Heart right ventricle (tissue), 16 donors: ENCODE measurements around the gene ANXA6. TPM values are rescaled to one million over a fixed set of nuclear protein-coding genes. Genes with fewer than 3 reads are reported as not detected.

ENCODE experiments used
- ATAC-seq, 8 donors: fragments of 200-7000 bp; cut with Tn5 transposase; one replicate each; pipeline ENCODE4 v1.9.1; 2020; ENCODE audit warnings: mild to moderate bottlenecking in 8 of 8, moderate library complexity in 8 of 8, moderate number of reproducible peaks in 1 of 8
- DNase-seq, 2 donors: peaks; one replicate each; pipeline ENCODE4 v3.0.0-alpha.2; 2020
- H3K27ac ChIP-seq, 10 donors: fragments of 200-600 bp; sonication (generic) in 2 of 10; one replicate each; pipeline versions ENCODE4 v1.5.0 to v1.8.0; 2020 to 2022; ENCODE audit warnings: mild to moderate bottlenecking in 3 of 10
- H3K27me3 ChIP-seq, 7 donors: fragments of 200-600 bp; one replicate each; pipeline ENCODE4 v1.8.0; 2021 to 2022; ENCODE audit warnings: mild to moderate bottlenecking in 2 of 7
- H3K36me3 ChIP-seq, 9 donors: fragments of 200-600 bp; sonication (generic) in 1 of 9; one replicate each; pipeline versions ENCODE4 v1.5.0 to v1.8.0; 2020 to 2022; ENCODE audit warnings: mild to moderate bottlenecking in 2 of 9
- H3K4me1 ChIP-seq, 9 donors: fragments of 200-600 bp; sonication (generic) in 1 of 9; one replicate each; pipeline versions ENCODE4 v1.5.0 to v1.8.0; 2020 to 2022; ENCODE audit warnings: mild to moderate bottlenecking in 4 of 9
- H3K4me3 ChIP-seq, 10 donors: fragments of 200-600 bp; sonication (generic) in 2 of 10; one replicate each; pipeline versions ENCODE4 v1.5.0 to v1.8.0; 2020 to 2022; ENCODE audit warnings: mild to moderate bottlenecking in 7 of 10, moderate library complexity in 2 of 10
- H3K9me3 ChIP-seq, 11 donors: fragments of 200-600 bp in 10 of 11; sonication (generic) in 2 of 11; one replicate each; pipeline versions ENCODE4 v1.5.0 to v1.8.0; 2013 to 2022; ENCODE audit warnings: mild to moderate bottlenecking in 2 of 11, control low read depth in 1 of 11, moderate library complexity in 1 of 11
- WGBS, 2 donors: extraction: QIAGEN DNeasy Blood & Tissue Kit; methylation state at CpG; one replicate each; pipeline ENCODE4 v1.1.7; 2013; ENCODE audit warnings: inconsistent platforms in 1 of 2; 5-methylcytosine and 5-hydroxymethylcytosine counted together
- intact Hi-C, 10 donors: fragments of 100-400 bp; cut with DNase I; formaldehyde crosslinking; loops; one replicate each; pipeline versions ENCODE4 v1.11.1 to v1.14.2; 2022
- polyA plus RNA-seq, 2 donors: library from polyadenylated mRNA; stranded (reverse); fragments of 200-250 nt; gene quantifications; one replicate each; pipeline ENCODE4 v1.2.3, GENCODE V29; 2013
- total RNA-seq, 10 donors: library from RNA; stranded (reverse); fragmentation: NEBNext Ultra II Directional in 3 of 10; extraction: Animal tissue kit (Norgen Biotek cat#: 25700) in 3 of 10; gene quantifications; one replicate each; pipeline versions ENCODE4 v1.2.1 to v1.2.4, GENCODE V29; 2021 to 2023
- TF ChIP-seq, protein P1 (sequence below), 9 donors: fragments of 200-600 bp; sonication (generic) in 2 of 9; IDR thresholded peaks; one replicate each; pipeline versions ENCODE4 v1.5.0 to v1.8.0; 2021 to 2022; ENCODE audit warnings: antibody characterized with exemption in 9 of 9, mild to moderate bottlenecking in 5 of 9, moderate library complexity in 1 of 9
- donor health status: Arrhythmogenic right ventricular cardiomyopathy.
- donor health status: ischemic (EF 13 %, LVEDD 7.1; RV severe dilation, severe dysfunction).
- donor health status: healthy with polysubstance abuse.
- donor health status: DM: no; HTN: yes; CAD: no.
- donor health status: DM: no; HTN: no; CAD: no.
- donor health status: ischemic (EF 25% LVEDD 6.9; RV normal size, moderate dysfunction).
- donor health status: ischemic (EF 25% LVEDD 5.7; RV mildly dilated, moderate dysfunction).
- donor health status: healthy.
- donor health status: DM: yes; HTN: yes; CAD: no.
- donor health status: Ischemic cardiomyopathy.
- donor health status: ischemic (EF 35%, LVEDD 5.7; RV mildly dilated, moderate dysfunction).
- donor health status: nonischemic (EF 11% LVEDD 7.7; RV severe dilation, severe dysfunction).
- donor health status: DM: yes; HTN: yes; CAD: no.
- donor health status: PGD.
- donor health status: ischemic (EF 29% LVEDD 5.4; RV normal size, mild dysfunction).
- donor health status: nonischemic (EF 23%, LVEDD 6.1; RV moderate dilation, normal function).

The ANXA6 gene
- total and polyA plus RNA-seq, 12 donors, result 137 to 275 (median 218) TPM

DNA sequence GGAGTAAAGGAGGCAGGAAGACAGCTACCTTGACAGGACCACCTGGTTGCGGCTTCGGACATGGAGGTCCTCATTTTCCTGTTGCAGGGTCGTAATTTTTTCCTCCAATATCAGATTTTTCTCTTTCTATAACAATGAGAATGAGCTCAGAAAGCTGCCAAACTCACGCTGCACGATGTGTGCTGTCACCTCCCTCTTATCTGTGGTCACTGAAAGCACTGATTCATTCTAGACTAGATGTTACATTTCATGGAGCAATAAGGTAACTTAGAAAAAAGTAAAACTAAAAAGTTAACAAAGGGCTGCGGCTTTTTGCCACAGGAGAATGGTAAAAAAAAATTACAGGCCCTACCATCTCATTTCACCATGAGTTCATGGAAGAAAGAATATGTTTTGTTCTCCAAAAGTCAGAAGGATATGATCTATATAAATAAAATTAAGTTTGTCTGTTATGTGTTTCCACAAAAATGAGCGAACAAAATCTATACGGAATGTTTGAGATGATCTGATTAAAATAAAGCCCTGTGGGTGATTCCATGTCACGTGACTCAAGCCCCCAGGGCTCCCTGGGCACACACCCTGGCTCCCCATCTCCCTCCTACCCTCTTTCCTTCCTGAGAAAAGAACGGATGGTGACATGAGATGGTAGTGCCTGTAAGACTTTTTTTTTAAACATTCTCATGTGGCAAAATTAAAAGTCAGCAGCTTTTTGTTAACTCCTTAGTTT is 26.9 kb upstream of the ANXA6 start:
- Histone ChIP-seq H3K27me3 (no peaks in the 10 kb centered on the region), H3K4me3 (no peak overlapping the region), H3K27ac (no peak overlapping the region), H3K36me3 (peaks cover 0 to 93% (median 19%) of the 10 kb centered on the region in 9 donors), H3K4me1 (peaks cover 0 to 13% (median 0%) of the 10 kb centered on the region in 9 donors), H3K9me3 (peaks cover 0 to 10% (median 6%) of the 10 kb centered on the region in 11 donors)
- no peak for DNase-seq
- TF ChIP-seq, protein P1, sequence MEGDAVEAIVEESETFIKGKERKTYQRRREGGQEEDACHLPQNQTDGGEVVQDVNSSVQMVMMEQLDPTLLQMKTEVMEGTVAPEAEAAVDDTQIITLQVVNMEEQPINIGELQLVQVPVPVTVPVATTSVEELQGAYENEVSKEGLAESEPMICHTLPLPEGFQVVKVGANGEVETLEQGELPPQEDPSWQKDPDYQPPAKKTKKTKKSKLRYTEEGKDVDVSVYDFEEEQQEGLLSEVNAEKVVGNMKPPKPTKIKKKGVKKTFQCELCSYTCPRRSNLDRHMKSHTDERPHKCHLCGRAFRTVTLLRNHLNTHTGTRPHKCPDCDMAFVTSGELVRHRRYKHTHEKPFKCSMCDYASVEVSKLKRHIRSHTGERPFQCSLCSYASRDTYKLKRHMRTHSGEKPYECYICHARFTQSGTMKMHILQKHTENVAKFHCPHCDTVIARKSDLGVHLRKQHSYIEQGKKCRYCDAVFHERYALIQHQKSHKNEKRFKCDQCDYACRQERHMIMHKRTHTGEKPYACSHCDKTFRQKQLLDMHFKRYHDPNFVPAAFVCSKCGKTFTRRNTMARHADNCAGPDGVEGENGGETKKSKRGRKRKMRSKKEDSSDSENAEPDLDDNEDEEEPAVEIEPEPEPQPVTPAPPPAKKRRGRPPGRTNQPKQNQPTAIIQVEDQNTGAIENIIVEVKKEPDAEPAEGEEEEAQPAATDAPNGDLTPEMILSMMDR (IDR thresholded peaks at IDR 0.05), result no peak
- no peak for ATAC-seq
- 89 to 90% methylated on average over 10 of the region's 10 CpGs for WGBS, 2 donors
- intact Hi-C loops, result no loop called here

DNA sequence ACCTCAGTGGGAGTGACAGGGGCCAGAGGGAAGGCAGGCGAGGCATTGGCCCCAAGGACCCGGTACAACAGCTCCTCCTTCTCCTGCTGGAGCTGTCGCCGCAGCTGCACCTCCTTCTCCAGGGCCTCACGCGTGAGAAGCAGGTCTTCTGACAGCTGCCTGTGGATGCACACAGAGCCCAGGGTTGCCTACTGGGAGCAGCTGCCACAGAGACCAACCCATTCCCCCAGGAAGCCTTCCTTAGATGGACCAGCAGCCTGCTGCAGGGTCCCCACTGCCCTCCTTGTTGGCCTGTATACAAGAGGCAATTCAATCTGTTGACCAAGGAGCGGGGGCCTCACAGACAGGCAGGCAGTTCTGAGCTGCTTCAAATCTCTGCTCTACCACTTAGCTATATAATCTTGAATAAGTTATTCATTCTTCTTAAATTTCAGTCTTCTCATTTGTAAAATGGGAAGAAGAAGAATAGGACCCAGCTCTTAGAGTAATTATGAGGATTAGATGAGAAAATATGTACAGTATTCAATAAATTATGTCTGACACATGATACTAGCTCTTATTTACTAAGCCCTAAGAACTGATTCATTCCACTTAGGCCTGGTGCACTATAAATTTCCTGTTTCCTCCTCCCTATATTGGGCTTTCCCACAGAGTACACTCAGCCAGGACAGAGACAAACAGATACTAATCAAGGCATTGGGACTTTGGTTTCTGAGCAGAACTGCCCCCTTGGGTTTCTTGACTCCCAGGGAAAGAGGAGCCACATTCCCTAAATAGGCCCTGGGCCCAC is 26.1 kb upstream of the ANXA6 start:
- TF ChIP-seq, protein P1 (IDR thresholded peaks at IDR 0.05), result no peak
- WGBS, 2 donors, result 86 to 87% methylated on average over 7 of the region's 7 CpGs
- H3K27me3 ChIP-seq, result no peaks in the 10 kb centered on the region

DNA sequence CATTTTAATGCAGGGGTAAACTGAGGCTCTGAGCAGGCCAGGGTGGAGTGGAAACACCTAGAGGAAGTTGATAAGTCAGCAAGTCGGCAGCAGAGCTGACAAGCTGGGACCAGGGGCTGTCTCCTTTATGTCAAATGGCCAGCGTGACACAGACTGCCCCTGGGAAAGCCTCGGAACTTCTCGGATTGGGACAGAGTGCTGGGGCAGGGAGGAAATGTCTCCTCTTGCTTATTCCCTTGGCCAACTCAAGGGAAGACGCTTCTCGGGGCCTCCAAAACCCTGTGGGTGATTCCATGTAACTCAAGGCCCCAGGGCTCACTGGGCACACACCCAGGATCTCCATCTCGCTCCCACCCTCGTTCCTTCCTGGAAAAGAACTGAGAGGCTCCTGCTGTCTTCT is 25.4 kb upstream of the ANXA6 start:
- H3K36me3 ChIP-seq, result peaks cover 0 to 98% (median 17%) of the 10 kb centered on the region in 9 donors
- 81 to 85% methylated on average over 8 of the region's 8 CpGs for WGBS, 2 donors
- H3K4me1 ChIP-seq, result peaks cover 0 to 13% (median 0%) of the 10 kb centered on the region in 9 donors
- ATAC-seq, result no peak
- intact Hi-C loops, result no loop called here
- no peaks in the 10 kb centered on the region for H3K9me3 ChIP-seq
- DNase-seq, result no peak
- H3K4me3 ChIP-seq, result no peak overlapping the region
- no peaks in the 10 kb centered on the region for H3K27me3 ChIP-seq
- no peak overlapping the region for H3K27ac ChIP-seq
- TF ChIP-seq, protein P1 (IDR thresholded peaks at IDR 0.05), result no peak

More for the DNA sequence above, 26.1 kb upstream of the ANXA6 start:
- Histone ChIP-seq H3K27ac (no peak overlapping the region), H3K9me3 (peaks cover 0 to 1% (median 0%) of the 10 kb centered on the region in 11 donors), H3K36me3 (peaks cover 0 to 95% (median 19%) of the 10 kb centered on the region in 9 donors), H3K4me3 (no peak overlapping the region), H3K4me1 (peaks cover 0 to 13% (median 0%) of the 10 kb centered on the region in 9 donors)
- DNase-seq (no peak), ATAC-seq (no peak)
- intact Hi-C loops, result no loop called here

DNA sequence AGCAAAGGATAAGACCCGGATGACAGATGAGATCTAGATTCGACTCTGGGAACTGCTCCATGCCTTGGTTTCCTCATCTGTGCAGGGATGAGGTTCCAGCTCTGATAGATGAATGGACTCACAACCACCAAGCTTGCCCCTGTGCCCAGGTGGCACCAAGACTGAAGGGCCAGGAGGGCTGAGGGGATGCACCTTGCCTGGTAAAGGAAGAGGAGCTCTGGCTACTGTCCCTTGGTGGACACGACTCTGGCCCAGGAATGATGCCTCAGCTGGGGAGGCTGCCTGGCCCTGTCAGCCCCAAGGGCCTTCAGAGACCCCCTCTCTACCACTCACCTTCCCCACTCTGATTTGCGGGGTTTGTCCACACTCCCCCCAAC is 24.9 kb upstream of the ANXA6 start:
- peaks cover 0 to 13% (median 0%) of the 10 kb centered on the region in 9 donors for H3K4me1 ChIP-seq
- intact Hi-C loops, result no loop called here
- TF ChIP-seq, protein P1 (IDR thresholded peaks at IDR 0.05), result no peak
- WGBS, 2 donors, result 75 to 86% methylated on average over 4 of the region's 4 CpGs
- H3K9me3 ChIP-seq, result no peaks in the 10 kb centered on the region
- H3K36me3 ChIP-seq, result peaks cover 0 to 96% (median 12%) of the 10 kb centered on the region in 9 donors
- no peak overlapping the region for H3K4me3 ChIP-seq
- no peak for ATAC-seq
- H3K27ac ChIP-seq, result no peak overlapping the region
- no peak for DNase-seq
- no peaks in the 10 kb centered on the region for H3K27me3 ChIP-seq
